Left renal pelvis (tissue), 4 donors: ENCODE data around the gene RMDN2. TPM values are rescaled to one million over a fixed set of nuclear protein-coding genes. Genes with fewer than 3 reads are reported as not detected.
"Not testable (repeated sequence)": the region's sequence is repeated elsewhere in the genome, so short reads cannot be mapped to it uniquely, and the experiment has no call there.

Source experiments
- DNase-seq, 4 donors: peaks; one replicate each; pipeline ENCODE4 v3.0.0-alpha.2; 2013; ENCODE audit warnings: low read depth in 4 of 4, low spot score in 3 of 4
- polyA plus RNA-seq, 4 donors: library from polyadenylated mRNA; unstranded; fragments of 120-200 nt; gene quantifications; one replicate each; pipeline ENCODE4 v1.2.1, GENCODE V29; 2013; ENCODE audit not compliant: insufficient read length in 4 of 4

Gene RMDN2
- polyA plus RNA-seq, 4 donors, result 10.5 to 12.0 (median 11.8) TPM

DNA sequence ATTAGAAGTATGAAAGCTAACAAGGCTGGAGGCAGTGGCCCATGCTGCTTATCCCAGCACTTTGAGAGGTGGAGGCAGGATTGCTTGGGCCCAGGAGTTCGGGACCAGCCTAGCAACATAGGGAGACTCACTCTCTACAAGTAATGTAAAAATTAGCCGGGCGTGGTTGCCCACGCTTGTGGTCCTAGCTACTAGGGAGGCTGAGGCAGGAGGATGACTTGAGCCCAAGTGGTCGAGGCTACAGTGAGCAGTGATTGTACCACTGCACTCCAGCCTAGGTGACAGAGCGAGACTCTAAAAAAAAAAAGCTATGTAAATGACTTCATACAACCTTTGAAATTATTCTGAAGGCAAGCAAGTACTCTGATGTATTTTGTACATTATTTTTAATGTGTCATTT lies 1.5 kb downstream of the RMDN2 start:
- no peak for DNase-seq

DNA sequence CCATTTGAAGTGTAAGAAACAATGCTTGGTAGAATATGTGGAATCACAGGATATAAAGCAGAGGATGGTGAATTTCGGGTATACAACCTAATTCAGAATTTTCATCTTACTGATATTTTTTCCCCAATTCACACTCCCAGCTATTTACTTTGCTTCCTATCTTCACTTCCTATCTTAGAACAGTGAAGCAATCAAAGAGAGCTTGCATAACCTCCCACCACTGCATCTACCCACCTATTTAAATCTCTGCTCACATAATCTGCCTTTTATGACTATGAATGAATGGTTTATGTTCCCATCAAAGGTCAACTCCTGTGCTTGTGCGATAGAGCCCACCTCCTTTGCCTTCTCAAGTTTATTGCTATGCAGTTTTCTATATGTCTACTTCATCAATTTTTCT lies 3.3 kb downstream of the RMDN2 start:
- no peak for DNase-seq

DNA sequence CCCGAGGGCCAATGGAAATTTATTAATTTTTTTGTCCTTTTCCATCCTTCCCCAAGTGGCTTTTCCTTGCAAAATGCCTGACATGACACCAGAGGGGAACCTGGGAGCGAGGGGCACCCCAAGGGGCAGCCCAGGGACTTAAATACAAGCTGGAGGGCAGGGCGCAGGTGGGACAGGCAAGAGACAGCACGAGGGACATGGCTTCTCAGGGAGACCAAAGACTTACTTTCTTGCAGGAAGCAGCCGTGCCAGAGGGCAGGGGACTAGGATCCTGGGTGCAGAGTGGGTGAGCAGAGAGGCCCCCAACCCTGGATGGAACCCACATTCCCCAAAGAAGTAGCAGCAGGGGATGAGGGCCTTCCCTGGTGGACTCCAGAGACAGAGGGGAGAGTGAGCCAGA lies 5.3 kb downstream of the RMDN2 start:
- DNase-seq, result not testable (repeated sequence)

DNA sequence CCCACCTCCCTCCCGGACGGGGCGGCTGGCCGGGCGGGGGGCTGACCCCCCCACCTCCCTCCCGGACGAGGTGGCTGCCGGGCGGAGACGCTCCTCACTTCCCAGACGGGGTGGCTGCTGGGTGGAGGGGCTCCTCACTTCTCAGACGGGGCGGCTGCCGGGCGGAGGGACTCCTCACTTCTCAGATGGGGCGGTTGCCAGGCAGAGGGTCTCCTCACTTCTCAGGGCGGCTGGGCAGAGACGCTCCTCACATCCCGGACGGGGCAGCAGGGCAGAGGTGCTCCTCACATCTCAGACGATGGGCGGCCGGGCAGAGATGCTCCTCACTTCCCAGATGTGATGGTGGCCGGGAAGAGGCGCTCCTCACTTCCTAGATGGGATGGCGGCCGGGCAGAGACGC lies 7.8 kb downstream of the RMDN2 start:
- not testable (repeated sequence) for DNase-seq

DNA sequence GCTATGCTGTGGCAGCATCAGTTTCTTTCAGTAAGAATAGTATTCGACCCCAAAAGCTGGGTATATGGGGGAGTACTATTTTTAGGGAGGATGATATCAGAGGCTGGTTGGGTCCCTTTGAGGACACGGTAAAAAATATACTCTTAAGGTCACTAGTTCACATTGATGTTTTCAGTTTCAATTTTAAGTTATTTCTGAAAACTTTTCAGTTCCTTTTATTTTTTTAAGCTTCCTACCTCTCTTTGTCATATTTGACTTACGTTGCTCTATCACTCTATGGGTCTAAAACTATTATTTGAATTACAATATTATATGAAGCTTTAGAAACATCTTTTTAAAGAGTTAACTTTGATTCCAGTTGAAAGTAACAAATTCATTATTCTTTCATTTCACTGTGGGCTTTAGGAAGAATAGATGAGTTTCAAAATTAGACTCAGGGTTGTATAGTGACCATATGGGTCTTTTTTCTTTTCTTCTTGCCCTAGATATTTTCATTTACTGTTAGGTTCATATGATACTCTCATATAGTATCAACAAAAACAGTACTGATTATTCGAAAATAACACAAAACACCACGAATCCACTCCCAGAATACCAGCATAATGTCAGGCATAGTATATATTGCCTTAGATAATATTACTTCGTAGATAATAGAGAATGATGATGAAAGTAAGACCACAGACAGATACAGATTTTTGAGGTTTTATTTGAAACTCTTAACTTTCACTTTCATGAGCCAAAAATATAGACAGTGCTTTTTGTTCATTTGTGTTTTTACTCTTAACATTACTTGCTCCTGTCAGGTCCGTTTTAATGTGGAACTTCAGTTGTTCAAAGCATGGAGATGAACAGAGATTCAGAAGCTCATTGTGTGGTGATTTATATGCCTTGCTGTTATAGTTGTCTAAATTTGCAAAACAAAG lies 9.8 kb downstream of the RMDN2 start:
- no peak for DNase-seq

DNA sequence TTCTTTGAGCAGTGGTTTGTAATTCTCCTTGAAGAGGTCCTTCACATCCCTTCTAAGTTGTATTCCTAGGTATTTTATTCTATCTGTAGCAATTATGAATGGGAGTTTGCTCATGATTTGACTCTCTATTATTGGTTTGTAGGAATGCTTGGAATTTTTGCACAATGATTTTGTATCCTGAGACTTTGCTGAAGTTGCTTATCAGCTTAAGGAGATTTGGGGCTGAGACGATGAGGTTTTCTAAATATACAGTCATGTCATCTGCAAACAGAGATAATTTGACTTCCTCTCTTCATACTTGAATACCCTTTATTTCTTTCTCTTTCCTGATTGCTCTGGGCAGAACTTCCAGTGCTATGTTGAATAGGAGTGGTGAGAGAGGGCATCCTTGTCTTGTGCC lies 12.5 kb downstream of the RMDN2 start:
- not testable (repeated sequence) for DNase-seq

DNA sequence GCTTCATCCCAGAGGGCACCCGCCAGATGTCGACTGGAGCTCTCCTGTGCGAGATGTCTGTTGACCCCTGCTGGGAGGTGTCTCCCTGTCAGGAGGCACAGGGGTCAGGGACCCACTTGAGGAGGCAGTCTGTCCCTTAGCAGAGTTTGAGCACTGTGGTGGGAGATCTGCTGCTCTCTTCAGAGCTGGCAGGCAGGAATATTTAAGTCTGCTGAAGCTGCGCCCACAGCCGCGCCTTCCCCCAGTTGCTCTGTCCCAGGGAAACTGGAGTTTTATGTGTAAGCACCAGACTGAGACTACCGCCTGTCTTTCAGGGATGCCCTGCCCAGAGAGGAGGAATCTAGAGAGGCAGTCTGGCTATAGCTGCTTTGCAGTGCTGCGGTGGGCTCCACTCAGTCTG lies 16.2 kb downstream of the RMDN2 start:
- DNase-seq, result not testable (repeated sequence)

DNA sequence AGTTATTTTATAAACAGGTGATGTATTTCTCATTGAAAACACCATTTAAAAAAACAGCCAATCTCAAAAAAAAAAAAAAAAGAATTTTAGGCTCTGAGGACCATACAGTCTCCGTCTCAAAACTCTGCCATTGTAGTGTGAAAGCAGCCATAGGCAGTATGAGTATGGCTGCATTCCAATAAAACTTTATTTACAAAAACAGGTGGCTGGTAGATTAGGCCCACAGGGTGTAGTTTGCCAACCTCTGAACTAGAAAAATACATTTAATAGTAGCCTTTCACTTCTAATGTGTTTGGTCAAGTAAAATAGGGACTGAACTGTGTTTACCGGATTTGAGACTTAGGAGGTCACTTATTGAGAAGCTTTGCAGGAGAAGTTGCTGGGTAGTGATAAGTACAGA lies 19.2 kb downstream of the RMDN2 start:
- no peak for DNase-seq

DNA sequence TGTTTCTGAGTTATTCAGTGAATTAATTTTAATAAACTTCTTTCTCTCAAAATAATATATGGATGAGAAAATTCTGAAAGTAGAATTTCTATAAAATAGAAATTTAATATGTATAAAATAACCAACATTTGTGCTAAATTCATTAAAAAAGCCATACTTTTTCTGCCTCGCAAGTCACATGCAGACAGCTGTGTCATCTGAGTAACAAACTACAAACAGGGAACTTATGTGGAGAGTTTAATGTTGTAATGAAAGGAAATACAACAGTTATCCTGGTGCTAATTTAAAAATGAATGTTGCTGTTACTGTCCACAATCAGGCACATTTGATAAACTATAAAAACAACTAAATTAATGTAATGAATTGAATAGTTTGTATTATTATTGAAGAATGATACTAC lies 22.2 kb downstream of the RMDN2 start:
- no peak for DNase-seq

DNA sequence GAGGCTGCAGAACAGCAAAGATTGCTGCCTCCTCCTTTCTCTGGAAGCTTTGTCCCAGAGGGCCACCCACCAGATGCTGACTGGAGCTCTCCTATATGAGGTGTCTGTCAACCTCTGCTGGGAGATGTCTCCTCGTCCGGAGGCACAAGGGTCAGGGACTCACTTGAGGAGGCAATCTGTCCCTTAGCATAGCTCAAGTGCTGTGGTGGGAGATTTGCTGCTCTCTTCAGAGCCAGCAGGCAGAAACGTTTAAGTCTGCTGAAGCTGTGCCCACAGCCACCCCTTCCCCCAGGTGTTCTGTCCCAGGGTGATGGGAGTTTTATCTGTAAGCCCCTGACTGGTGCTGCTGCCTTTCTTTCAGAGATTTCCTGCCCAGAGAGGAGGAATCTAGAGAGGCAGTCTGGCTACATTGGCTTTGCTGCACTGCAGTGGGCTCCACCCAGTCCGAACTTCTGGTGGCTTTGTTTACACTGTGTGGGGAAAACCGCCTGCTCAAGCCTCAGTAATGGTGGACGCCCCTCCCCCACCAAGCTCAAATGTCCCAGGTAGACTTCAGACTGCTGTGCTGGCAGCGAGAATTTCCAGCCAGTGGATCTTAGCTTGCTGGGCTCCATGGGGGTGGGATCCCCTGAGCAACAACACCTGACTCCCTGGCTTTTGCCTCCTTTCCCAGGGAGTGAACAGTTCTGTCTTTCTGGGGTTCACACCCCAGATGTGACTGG lies 37.1 kb downstream of the RMDN2 start:
- not testable (repeated sequence) for DNase-seq

DNA sequence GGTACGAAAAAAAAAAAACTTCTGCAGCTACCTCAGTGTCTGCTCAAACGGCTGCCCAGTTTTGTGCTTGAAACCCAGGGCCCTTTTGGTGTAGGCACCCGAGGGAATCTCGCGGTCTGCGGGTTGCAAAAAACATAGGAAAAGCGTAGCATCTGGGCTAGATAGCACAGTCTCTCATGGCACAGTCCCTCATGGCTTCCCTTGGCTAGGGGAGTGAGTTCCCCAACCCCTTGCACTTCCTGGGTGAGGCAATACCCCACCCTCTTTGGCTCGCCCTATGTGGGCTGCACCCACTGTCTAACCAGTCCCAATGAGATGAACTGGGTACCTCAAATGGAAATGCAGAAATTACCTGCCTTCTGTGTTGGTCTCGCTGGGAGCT lies 37.6 kb downstream of the RMDN2 start:
- not testable (repeated sequence) for DNase-seq

DNA sequence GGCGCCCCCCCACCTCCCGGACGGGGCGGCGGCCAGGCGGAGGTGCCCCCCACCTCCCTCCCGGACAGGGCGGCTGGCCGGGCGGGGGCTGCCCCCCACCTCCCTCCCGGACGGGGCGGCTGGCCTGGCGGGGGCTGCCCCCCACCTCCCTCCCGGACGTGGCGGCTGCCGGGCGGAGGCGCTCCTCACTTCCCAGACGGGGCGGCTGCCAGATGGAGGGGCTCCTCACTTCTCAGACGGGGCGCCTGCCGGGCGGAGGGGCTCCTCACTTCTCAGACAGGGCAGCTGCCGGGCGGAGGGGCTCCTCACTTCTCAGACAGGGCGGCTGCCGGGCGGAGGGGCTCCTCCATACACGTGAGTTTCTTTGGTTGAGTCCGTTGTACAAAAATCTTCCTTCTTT lies 38.8 kb downstream of the RMDN2 start:
- not testable (repeated sequence) for DNase-seq

DNA sequence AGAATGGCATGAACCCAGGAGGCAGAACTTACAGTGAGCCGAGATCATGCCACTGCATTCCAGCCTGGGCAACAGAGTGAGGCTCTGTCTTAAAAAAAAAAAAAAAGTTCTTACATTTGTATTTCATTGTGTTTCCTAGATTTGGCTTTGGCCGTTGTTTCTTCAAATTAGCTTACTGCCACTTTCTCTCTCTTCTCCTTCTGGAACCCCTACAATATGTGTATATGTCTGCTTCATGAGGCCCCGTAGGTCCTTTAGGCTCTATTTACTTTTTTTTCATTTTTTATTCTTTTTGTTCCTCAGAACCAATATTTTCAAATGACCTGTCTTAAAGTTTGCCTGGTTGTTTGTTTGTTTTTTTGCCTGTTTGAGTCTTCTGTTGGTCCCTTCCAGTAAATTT lies 41.2 kb downstream of the RMDN2 start:
- DNase-seq, result no peak

DNA sequence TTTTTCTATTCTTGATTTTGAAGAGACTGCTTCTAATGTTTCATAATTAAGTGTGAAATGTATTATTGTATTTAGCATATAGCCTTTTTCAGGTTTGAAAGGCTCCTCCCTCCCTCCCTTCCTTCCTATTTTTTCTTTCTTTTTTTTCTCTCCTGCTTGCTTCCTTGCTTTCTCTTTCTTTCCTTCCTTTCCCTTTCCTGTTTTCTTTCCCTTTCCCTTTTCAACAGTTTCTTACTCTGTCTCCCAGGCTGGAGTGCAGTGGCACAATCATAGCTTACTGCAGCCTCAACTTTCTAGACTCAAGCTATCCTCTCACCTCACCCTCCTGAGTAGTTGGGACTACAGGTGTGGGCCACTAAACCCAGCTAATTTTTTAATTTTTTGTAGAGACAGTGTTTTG lies 44.6 kb downstream of the RMDN2 start:
- no peak for DNase-seq

DNA sequence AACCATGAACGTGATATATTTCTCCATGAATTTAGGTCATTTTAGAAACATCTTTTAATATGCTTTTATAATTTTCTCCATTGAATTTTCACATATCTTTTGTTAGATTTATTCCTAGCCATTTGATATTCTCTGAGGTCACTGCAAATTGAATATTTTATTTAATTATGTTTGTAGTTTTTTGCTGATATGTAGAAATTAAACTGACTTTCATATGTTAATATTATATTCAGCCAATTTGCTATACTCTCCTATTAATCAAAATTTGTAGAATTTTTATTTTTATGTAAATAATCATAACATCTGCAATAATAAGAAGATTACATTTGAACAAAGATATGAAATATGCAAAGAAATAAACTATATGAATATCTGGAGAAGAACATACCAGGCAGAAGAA lies 46.9 kb downstream of the RMDN2 start:
- no peak for DNase-seq

DNA sequence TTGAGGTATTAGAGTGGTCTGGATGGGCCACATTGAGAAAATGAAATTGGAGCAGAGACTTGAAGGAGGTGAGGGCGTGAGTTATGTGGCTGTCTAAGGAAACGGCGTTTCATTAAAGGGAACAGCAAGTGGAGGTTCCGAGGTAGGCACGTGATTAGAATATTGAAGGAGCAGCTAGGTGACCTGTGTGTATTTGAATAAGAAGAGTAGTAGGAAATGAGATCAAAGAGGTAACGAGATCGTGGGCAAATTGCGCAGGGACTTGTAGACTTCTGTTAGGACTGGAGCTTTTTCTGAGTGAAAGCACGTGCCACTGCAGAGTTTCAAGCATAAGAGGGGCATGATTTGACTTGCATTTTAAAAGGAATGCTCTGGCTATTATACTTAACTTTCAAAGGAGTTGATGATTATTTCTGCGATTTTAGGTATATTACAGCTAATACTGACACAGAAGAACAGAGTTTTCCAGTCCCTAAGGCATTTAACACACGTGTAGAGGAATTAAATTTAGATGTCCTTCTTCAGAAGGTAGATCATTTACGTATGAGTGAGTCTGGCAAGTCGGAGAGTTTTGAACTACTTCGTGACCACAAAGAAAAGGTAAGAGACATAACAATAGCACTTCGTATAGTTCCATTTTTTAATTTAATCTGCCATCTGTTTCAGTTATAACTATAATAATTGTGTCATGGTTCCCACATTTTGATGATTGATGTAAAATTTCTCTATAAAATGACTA lies 48.7 kb downstream of the RMDN2 start:
- no peak for DNase-seq

DNA sequence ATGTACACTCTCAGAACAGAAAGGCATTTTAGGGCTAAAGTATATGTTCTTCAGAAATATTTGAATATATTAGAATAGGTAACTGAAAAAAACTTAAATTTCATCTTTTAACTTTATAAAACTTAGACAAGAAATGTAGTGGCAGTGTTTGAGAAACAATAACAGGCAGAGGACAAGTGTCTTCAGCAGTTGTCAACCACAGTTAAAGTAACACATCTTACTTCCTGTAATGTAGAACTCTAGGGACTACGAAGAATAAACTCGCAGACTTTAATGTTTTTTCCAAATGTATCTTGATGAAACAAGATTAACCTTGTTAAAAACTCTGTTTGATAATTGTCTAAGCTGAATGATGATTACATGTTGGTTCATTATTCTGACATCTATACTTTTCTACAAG lies 50.7 kb downstream of the RMDN2 start:
- no peak for DNase-seq

DNA sequence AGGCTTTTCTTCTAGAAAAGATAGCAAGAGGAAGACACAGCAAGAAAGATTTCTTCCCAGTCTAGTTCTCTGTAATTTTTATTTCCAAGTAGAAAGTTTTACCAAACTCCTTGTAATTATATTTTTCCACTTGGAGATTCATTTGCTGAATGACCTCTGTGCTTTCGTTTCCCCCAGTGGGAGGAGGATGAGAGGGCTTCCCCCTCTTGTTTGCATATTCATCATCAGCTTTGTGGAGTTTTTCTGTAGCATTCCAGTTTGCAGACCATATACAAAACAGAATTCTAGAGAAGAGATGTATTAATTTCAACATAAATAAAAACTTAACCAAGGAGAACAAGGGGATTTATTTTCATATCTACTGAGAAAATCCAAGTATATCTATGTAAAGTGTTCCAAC lies 51.3 kb downstream of the RMDN2 start:
- DNase-seq, result no peak

DNA sequence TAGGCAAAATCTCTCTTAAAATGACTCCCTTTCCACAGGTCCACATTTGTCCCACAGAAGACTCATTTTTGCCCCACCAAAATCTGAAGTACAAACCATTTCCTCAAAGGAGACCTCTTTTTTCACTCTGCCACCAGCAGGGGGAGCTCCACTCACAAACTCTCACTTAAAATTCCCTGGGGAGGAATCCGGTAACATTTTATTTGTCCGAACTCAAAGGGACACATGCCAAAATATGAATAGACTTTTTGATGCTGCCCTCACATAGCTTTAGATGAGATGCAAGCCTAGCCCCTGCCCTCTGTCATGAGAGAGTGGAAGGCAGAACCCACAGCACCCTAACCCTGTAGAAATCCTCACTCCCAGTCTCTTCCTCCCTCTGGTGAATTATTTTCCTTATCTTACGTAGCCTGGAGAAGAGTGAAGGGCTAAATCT lies 57.1 kb downstream of the RMDN2 start:
- peak in 3 of 4 donors; percentile 46 to 60 (median 53) for DNase-seq

DNA sequence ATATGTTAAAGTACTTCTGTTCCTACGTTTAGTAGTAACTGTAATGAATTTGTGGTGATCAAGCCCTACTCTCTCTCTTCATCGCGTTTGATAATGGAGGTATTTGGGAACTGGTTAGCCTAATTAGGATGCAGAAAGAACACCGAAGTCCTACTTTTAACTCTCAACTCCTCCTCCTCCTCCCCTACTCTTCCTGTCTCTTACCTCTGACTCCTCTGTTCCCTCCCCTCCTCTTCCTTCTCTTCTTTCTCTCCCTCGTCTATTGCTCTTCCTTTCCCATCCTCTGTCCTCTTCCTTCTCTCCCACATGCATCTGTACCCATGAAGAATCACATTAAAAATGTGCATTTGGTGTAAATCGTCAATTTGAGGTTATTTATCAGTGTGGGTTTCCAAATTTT lies 57.8 kb downstream of the RMDN2 start:
- no peak for DNase-seq

DNA sequence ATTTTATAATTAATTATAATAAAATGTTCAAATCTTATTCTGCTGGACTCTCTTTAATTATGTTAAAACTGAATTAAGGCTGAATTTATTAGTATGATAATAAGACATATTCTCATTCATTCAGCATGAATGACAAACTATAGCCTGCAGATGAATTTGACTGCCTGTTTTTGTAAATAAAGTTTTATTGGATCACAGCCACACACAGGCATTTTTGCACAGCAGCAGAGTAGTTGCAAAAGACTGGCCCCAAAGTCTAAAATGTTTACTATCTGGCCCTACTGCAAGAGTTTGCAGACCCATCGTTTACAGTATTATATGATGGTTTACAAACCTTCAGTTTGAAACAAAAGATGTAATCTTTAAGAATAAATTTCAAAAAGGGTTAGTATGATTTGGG lies 58.6 kb downstream of the RMDN2 start:
- no peak for DNase-seq
